NCI-H226 (cell line): Measurements from ENCODE around the gene KLK12.

ENCODE experiments used
- DNase-seq: peaks from one replicate; pipeline ENCODE4 v3.0.0-alpha.2; 2015

The KLK12 gene

GRCh38 chr19:50979758-50980157 lies 55.0 kb downstream of the KLK12 start:
- no peak for DNase-seq
